Measurements from ENCODE around the gene LRRN1.

DNA sequence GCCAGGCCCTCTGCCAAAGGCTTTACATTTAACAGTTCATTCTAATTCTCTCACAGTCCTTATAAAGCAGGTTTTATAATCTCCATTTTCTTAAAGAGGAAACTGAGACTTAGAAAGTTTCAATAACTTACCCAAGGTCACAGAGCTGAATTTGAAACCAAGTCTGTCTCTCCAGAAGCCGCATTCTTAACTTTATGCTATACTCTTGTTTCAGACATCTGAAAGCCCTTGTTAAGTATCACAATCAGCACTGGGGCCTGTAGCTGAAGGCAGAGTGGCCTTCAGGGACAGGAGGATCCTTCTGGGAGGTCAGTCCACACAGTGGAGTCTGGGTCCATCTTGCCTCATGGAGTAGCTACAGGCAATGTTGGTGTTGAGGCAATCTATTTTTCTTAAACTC, 27.9 kb downstream of the LRRN1 start:
- TF ChIP-seq, protein P1, sequence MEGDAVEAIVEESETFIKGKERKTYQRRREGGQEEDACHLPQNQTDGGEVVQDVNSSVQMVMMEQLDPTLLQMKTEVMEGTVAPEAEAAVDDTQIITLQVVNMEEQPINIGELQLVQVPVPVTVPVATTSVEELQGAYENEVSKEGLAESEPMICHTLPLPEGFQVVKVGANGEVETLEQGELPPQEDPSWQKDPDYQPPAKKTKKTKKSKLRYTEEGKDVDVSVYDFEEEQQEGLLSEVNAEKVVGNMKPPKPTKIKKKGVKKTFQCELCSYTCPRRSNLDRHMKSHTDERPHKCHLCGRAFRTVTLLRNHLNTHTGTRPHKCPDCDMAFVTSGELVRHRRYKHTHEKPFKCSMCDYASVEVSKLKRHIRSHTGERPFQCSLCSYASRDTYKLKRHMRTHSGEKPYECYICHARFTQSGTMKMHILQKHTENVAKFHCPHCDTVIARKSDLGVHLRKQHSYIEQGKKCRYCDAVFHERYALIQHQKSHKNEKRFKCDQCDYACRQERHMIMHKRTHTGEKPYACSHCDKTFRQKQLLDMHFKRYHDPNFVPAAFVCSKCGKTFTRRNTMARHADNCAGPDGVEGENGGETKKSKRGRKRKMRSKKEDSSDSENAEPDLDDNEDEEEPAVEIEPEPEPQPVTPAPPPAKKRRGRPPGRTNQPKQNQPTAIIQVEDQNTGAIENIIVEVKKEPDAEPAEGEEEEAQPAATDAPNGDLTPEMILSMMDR (IDR thresholded peaks at IDR 0.05 in 8 of 11, conservative IDR thresholded peaks at IDR 0.05 in 3 of 11): no peak
- TF ChIP-seq POLR2A (IDR thresholded peaks at IDR 0.05): no peak

Data from spleen (tissue), 7 donors.